HG02642 (cell line): ENCODE results near the gene FAM9C.
A peak's percentile ranks its signal among the peaks of the same experiment; 100 is the strongest.
"Not testable (repeated sequence)": the region's sequence is repeated elsewhere in the genome, so short reads cannot be mapped to it uniquely, and the experiment has no call there.

Experiments used
- ATAC-seq: cut with Tn5 transposase; IDR thresholded peaks from one replicate; pipeline ENCODE4 v1.9.1; 2021; ENCODE audit warnings: mild to moderate bottlenecking; ENCODE audit not compliant: unreplicated experiment, poor library complexity

The FAM9C gene

DNA sequence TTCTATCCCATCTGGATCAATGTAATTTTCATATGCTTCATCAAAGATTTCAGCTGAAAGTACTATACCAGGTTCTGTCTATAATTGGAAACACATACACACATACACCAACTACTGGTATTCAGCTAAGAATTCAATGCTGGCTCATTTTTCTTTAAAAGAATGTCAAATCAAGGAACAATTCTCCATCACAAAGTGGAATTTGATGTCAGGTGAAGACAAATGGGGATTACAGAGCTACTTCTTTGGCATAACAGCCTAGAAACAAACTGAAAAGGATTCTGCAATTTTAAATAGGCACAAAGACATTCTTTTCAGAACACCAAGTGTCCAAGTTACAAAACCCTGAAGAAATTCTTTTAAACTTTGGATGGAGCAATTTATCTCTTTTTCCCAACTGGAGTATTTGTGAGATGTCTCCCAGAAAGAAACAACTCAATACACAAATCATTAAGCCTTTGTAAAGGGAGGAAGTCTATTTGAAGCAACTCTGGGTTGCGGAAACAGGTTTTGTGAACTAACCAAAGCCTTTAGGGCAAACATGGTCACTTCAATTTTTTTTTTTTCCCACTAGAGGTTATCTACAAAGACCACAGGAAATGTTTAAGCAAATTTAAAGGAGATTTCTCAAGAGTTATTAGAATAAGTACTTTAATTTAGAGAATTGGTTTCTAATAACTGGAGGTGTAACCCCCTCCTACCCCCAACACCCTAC lies 1.9 kb upstream of the FAM9C start:
- no peak for ATAC-seq

DNA sequence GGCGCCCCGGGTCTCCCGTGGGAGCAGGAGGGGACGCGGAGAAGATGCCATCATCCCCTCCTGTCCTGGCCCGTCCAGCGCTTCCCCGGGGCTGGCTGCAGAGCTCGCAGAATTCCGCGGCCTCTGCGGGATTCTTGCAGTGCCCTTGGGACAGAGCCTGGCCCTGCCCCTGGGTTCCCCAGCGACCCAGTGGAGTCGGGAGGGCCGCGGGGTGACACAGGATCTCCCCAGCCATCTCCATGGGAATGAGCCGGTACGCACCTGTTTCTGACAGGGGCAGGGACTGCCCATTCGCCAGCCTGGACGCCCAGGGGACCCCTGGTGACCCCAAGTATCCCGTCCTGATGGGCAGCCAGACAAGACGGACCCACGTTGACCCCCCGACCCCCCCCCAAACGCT lies 482 bp downstream of the FAM9C start:
- ATAC-seq, result no peak

DNA sequence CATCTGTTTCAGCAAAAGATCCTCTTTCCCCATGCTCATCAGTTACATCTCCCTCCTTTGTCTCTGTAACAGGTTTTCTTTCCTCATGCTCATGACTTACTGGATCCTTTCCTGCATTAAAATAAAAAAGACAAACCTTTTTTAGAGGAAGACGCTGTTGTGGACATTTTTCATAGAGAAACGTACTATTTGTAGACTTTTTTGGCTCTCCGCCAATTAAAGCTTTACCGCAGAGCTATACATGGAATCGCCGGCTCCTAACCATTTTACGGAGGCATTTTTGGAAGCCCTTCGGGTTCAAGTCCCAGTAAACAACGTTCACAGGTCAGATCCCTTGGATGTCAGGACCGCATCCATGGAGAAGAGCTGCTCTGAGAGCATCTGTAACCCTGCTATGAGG lies 1.3 kb downstream of the FAM9C start:
- ATAC-seq, result no peak

DNA sequence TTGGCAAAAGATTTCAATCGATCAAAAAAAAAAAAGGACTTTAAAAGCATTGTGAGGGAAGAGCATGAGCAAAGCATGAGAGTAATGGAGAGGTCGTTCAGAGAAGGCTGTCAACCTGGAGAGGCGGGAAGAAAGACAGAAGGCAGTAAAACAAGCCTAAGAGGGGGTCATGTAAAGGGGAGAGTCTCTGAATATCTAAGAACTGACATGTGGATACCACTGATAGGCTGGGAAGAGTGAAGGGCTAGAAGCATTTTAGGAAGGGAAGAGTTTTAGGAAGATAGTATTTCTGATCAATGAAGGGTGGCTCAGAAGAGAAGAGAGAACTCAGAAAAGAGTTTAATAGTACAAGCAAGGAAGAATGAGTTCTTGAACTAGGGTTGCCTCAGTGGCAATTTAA lies 7.5 kb downstream of the FAM9C start:
- no peak for ATAC-seq

DNA sequence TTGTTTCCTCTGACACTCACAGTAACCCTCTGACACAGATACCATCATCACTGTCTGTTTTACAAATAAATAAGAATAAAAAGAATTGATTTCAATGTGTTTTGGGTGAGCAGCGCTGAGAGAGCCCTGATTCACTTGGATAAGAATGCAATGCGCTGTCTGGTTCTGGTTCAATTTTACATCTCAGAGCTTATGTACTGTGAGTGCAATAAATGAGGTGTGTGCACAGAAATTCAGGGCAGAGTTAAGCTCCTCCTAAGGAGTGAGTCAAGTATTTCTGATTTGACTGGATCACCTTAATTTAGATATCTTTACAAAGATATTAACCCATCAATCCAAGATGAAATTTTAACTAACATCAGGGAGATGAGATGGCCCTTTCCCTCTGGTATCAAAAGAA lies 11.2 kb downstream of the FAM9C start:
- ATAC-seq, result no peak

DNA sequence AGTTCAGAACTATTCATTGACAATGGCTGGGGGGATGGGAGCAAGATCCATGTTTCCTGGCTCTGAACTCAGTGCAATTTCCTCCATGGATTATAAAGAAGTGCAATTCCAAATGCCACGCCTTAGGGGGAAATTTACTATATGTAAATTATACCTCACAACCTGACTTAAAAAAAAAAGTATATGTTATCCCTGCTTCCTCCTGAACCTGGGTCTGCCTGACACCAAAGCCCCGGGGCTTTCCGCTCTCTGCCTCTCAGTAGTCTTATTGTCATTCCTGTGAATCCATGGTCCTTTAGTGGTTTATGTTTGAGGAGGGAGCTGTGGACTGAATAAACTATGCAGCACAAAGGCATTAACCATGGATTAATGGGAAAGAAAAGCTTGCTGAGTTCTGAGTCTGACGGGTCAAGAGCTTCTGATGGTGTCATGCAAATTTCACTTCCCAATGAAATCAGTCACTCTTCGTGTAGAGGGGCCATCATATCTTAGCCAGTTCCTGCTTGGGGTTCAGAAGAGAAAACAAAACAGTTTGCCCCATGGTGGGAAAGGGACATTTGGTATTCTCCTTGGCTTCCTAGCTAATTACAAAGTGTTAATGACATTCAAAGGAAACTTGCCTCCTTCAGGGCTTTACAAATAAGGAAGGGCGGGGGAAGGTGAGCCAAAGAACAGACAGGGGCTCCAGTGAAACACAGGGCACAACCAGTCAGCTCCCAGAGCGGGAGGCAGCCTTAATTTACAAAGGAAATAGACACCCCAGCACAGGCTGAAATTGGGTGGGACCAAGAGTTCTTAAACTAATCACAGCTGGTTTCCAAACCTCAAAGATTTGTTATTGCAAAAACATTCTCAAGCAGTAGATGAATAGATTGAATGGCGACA lies 14.3 kb downstream of the FAM9C start:
- no peak for ATAC-seq

DNA sequence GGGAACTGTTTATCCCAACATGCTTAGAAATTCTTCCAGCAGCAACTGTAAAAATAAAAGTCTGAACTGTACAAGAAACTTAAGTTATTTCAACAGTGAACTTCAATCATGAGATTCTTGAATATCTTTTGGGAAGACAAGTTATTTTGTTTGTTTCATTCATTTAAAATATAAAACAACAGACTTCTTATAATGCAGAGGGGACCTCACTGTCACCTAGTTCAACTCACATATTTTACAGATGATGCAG lies 14.9 kb downstream of the FAM9C start:
- ATAC-seq, result no peak

DNA sequence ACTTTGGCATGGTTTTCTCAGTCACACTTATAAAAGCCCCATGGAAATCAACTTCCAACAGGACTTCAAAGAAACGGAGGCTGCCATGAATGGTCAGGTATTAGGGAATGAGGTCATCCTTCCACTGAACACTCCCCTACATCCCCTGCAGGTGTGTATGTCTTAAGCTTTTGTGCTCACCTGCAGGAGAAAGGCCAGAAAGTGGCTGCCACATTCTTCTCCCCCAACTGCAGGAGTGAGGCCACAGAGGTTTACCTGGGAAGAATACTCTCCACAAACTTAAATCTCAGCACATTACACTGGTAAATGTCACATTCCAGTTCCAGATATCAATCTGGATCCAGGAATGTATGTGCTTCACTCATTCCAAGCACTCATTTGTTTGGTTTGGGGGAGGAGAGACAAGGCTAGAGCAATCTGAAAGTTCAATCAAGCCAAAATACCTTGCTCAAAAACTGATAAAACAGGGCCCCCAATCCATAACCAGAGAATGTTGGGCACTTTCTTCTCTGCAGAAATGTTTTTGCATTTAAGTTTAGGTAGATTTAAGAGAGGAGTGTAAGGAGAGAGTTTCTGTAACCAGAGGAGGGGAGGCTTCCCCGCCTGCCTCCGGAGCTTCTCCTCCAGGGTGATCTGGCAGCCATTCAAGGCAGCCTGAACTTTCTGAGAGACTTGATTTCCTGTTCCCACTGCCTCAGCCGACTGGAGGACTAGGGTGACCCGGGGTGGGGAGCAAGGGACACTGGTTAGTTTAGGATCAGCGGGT lies 15.4 kb downstream of the FAM9C start:
- no peak for ATAC-seq

DNA sequence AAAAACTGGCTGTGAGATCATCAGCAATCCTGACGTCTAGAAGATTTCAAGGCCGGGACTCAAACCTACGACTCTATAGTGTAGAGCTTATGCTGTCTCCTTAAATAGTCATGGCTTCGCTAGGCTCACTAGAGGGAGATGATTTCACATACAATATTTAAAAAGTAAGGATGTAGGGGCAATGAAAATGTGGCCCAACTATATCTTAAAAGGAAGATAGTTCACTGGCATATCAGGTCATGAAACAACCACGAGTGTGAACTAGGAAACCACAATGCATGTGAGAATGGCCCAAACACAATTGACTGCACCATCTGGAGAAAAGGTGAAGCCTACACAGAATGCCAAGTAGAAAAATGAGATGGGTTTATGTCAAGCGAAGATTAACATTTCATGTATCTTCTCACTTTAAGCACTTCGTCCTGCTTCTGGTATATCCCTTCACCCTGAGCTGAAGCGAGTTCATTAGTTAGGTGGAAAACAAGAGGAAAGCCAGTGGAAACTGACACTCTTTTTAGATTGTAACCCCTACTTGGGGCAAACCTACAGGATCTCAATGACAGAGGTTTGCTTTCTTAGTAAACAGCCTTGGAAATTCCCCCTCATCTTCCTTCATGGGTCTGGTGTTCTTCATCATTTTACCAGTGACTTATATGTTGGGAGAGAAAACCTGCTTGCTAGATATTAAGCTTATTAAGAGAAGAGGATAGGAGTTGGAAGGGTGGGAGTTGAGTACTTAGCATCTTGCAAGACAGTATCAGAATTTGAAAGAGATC lies 17.4 kb downstream of the FAM9C start:
- ATAC-seq, result no peak

DNA sequence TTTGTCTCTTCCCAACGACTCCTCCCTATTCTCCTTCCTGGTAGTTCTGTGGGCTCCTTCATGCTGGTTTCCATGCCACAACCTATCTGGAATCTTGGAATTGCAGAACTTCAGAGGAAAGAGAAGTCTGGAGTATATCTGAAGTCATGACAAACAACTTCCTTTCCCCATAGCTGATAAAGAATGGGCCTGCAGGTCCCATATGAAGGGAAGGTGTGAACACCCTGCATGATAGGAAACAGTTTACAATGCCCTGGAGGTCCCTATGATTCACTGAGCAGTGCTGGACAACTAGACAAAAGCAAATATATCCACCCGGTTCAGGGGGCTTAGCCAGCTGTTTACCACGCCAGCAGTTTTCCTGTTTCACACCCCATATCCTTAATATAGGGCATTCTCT lies 19.4 kb downstream of the FAM9C start:
- no peak for ATAC-seq

DNA sequence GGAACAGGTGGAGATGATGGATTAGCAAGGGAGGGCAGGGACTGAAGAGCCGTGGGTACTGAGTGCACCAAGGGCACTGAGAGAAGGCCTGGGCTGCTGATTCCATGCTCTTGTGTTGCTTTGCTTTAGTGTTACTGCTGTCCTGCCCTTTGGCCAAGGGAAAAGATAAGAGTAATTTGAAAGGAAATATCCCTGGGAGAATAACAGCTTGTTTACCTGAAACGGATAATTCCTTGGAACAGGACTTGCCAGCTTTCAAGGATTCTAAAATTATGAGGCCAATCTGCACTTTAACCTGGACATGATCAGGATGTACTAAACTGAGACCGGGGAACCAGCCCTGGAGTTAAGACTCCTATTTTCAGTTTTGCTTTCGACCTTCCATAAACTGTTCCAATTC lies 20.4 kb downstream of the FAM9C start:
- ATAC-seq, result no peak

DNA sequence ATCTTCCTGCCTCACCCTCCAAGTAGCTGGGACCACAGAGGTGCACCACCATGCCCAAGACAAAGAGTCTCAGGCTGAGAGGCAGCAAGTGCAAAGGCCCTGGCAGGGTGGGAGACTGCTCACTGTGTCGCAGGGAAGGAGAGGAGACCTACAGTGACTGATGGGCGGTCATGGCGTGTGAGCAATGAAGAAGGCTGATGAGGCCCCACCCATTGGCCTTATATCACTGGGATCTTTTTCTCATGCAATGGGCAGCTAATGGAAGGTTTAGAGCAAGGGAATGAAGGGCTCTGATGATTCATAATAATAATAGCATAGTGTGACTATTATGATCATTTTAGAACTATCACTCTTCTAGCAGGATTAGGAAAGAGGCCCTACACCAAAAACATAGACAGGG lies 20.9 kb downstream of the FAM9C start:
- ATAC-seq, result no peak

DNA sequence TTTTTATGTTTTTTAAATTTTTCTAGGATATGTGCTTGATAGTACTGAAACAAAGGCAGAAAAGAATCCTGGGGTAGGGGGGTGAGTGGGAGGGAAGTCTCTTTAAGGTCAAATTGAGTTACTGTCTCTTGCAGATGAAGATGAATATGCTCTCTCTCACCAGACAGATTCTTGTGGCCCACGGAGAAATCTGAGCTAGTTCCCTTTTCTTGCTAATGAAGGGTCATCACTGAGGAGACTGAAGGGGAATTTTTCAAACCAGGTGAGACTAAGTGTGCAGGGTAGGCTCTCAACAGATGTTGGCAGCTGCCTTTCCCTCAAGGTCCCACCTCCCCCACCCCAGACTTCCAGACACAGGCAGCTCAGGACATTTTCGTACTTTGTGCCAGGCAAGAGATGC lies 21.5 kb downstream of the FAM9C start:
- ATAC-seq, result peak; percentile 48

DNA sequence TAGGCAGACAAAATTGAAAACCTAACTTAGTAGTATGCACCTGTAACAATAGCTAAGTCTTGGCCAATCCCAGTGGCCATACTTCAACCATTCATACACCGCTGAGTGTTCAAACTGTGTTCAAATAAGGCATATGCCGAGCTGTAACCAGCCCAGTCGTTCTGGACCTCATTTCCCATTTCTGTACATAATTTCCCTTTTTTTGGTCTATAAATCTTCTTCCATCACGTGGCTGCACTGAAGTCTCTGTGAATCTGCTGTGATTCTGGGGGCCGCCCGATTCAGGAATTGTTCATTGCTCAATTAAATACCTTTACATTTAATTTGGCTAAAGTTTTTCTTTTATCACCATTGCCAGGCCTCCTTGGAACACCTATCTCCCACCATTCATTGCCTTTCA lies 27.7 kb downstream of the FAM9C start:
- not testable (repeated sequence) for ATAC-seq

DNA sequence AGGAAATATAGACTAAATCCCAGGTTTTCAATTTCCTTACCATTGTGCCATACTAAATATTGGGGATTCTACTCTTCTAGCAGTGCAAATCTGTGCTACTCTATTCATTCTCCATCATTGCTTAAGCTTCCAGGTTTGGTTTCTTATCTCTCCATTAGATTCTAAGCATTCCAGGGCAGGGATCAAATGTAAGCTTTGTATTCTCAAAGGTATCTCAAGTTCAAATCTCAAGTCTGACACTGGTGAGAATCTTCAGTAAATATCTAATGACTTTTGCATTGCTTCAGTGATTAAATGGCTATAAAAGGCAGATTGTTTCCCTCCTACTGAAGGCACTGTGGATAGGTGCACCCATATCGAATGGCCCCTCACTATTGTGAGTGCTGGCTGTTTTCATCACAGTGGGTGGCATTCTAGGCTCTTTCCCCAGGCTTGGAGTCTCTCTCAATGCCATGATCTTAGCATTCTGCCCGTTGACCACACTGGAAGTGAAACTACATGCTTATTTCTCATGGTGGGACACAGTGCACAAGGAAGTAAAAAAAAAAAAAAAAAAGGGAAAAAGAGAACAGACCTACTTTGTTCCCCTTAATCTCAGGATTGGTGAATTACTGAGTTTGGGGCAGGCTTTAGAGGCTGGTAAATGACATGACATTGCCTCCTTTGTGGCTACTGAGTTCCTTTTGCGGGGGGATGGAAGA lies 28.7 kb downstream of the FAM9C start:
- ATAC-seq, result no peak

DNA sequence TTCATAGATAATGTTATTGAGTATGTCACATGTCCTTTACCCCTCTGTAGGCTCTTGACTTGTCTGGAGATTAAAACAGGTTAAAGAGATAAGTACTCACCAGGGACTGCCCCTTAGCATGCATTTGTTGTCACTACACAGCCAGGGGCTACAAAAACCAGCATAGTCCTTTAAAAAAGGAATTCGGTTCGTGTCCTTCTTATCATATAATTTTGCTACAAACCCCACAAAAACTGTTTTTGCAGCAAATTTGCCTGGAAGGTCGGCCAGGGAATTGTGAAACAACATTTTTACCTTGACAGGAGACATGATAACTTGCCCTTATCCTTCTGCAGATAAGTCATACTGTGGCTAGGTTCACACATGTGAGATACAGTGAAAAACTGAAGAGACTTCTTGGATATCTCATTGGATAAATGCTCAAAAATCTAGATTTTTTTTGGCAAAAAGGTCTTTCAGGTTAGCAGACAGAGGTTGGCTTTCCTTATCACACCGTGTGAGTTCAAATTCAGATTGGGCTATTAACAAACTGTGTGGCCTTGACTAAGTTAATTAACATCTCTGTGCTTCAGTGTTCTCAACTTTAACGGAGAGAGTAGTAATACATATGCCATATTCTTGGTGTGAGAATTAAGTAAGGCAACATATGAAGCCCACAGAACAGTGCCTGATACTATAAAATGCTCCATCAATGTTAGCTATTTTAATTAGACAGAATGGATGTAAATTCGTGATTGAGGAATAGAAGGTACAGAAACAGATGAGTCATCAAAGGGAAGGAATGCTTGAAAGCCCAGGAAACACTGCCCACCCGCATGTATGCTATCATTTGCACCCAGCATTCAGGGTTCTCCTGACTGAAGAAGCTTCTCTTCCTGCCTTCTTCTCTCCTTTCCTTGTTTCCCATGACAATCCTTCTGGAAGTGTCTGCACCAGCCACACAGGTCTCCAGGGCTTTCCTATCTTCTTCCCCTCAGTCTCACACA lies 30.0 kb downstream of the FAM9C start:
- peak; percentile 21 for ATAC-seq

DNA sequence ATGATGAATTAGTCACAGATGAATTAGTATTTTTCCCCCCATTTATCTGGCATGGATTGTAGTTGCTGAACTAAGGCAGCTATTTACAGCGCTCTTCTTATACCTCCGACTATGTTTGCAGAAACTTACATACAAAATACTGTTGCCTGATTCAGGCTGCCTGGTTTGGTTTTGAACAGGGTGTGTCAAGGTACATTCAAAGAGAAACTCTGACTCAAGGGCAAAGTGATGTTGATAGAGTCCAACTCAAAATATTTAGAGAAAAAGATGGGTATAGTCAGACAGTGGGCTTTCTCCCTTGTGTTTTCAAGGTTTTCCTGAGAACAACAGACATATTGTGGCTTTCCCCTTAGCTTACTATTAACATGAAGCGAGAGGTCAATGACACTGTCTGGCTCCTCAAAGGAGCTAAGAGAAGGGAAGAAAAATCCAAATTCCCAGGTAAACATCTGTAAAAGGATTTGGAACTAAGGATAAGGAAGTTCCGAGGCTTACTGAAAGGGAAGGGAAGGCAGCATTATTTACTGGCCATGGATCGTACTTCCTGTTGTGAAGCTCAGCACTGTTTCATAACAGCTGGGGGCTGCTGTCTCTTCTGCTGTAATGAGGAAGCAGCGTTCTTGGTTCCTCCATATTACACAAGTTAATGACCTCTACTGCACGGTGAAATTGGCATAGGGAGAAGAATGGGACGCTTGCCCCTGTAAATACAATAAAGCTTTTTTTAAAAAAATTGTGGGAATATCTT lies 30.9 kb downstream of the FAM9C start:
- peak; percentile 78 for ATAC-seq

DNA sequence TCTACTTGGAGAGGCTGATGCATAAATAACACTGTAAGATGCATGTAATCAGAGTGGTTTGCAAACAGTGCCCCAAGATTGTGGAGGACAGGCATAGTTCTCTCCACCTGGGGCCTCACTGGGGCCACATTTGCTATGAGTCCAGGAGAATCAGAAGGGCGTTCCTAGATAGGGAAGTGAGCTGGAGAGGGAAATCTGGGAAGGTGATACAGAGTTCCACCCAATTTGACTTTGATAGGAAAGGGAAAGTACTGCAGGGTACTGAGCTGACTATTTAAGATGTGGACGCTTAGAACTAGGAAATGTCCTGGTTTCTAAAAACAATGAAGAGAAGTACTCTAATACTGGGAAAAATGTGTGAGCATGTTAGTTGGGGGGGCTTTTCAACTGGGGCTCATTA lies 33.9 kb downstream of the FAM9C start:
- no peak for ATAC-seq
